Neutrophil (primary cell): Measurements from ENCODE around the gene FAM168B.

ENCODE experiments used
- H3K27ac ChIP-seq: fragments of 200-600 bp; sonication (generic); 2 replicates; pipeline ENCODE4 v1.5.1; 2016; ENCODE audit warnings: mild to moderate bottlenecking, moderate library complexity
- H3K27me3 ChIP-seq: fragments of 200-600 bp; sonication (generic); 2 replicates; pipeline ENCODE4 v1.6.0; 2016; ENCODE audit warnings: mild to moderate bottlenecking
- H3K36me3 ChIP-seq: fragments of 200-600 bp; sonication (generic); 2 replicates; pipeline ENCODE4 v1.5.1; 2017
- H3K4me1 ChIP-seq, 2 experiments: fragments of 200-600 bp in 1 of 2; sonication (generic) in 1 of 2; 1 replicate in 1 of 2; 2 replicates in 1 of 2; pipeline versions ENCODE4 v1.5.1 to v1.6.1; 2013 to 2016; ENCODE audit warnings: low read depth in 1 of 2, low read length in 1 of 2, mild to moderate bottlenecking in 1 of 2, moderate library complexity in 1 of 2; ENCODE audit not compliant: control insufficient read depth in 1 of 2, insufficient read depth in 1 of 2
- H3K4me3 ChIP-seq, 2 experiments: fragments of 200-600 bp in 1 of 2; sonication (generic) in 1 of 2; 1 replicate in 1 of 2; 2 replicates in 1 of 2; pipeline ENCODE4 v1.5.1; 2013 to 2016; ENCODE audit warnings: low read depth in 1 of 2, low read length in 1 of 2, mild to moderate bottlenecking in 1 of 2, moderate library complexity in 1 of 2
- H3K9me3 ChIP-seq: fragments of 200-600 bp; sonication (generic); 2 replicates; pipeline ENCODE4 v1.5.1; 2016
- TF ChIP-seq, protein P1 (sequence below): fragments of 200-600 bp; sonication (generic); IDR thresholded peaks from 2 replicates; pipeline ENCODE4 v1.5.1; 2016; ENCODE audit warnings: antibody characterized with exemption

Gene FAM168B

DNA sequence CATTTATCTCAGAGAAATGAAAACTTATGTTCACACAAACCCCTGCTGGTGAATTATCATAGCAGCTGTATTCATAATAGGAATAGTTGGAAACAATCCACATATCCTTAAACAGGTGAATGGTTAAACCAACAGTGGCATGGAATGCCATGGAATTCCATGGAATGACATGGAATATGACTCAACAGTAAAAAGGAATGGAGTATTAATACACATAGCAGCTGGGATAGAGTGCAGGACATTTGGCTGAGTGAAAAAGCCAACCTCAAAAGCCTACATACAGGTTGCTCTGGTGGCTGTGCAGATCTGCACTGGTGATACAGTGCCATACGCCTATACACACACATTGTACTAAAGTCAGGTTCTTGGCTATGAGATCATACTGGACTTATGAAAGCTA is 69.5 kb downstream of the FAM168B start:
- Histone ChIP-seq H3K27me3 (peaks cover 46% of the 10 kb centered on the region), H3K36me3 (no peaks in the 10 kb centered on the region), H3K4me1 (peaks cover 3 to 4% of the 10 kb centered on the region in 2 experiments), H3K27ac (no peak overlapping the region), H3K9me3 (peaks cover 6% of the 10 kb centered on the region), H3K4me3 (no peak overlapping the region)
- TF ChIP-seq, protein P1, sequence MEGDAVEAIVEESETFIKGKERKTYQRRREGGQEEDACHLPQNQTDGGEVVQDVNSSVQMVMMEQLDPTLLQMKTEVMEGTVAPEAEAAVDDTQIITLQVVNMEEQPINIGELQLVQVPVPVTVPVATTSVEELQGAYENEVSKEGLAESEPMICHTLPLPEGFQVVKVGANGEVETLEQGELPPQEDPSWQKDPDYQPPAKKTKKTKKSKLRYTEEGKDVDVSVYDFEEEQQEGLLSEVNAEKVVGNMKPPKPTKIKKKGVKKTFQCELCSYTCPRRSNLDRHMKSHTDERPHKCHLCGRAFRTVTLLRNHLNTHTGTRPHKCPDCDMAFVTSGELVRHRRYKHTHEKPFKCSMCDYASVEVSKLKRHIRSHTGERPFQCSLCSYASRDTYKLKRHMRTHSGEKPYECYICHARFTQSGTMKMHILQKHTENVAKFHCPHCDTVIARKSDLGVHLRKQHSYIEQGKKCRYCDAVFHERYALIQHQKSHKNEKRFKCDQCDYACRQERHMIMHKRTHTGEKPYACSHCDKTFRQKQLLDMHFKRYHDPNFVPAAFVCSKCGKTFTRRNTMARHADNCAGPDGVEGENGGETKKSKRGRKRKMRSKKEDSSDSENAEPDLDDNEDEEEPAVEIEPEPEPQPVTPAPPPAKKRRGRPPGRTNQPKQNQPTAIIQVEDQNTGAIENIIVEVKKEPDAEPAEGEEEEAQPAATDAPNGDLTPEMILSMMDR, result no peak

DNA sequence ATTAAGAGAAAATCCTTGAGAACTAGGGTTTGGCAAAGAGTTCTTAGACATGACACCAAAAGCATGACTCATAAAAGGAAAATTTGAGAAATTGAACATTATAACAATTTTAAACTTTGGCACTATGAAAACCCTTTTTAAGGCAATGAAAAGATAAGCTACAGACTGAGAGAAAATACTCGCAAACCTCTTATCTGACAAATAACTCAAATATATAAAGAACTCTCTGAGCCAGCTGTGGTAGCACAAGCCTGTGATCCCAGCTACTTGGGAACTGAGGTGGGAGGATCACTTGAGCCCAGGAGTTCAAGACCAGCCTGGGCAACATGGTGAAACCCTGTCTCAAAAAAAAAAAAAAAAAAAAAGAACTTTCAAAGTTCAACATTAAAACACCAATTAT is 70.5 kb downstream of the FAM168B start:
- no peak overlapping the region for H3K27ac ChIP-seq
- no peak overlapping the region for H3K4me3 ChIP-seq
- peaks cover 3% of the 10 kb centered on the region for H3K9me3 ChIP-seq
- TF ChIP-seq, protein P1, result no peak
- H3K4me1 ChIP-seq, result peaks cover 3 to 4% of the 10 kb centered on the region in 2 experiments
- H3K36me3 ChIP-seq, result no peaks in the 10 kb centered on the region
- peaks cover 50% of the 10 kb centered on the region for H3K27me3 ChIP-seq

DNA sequence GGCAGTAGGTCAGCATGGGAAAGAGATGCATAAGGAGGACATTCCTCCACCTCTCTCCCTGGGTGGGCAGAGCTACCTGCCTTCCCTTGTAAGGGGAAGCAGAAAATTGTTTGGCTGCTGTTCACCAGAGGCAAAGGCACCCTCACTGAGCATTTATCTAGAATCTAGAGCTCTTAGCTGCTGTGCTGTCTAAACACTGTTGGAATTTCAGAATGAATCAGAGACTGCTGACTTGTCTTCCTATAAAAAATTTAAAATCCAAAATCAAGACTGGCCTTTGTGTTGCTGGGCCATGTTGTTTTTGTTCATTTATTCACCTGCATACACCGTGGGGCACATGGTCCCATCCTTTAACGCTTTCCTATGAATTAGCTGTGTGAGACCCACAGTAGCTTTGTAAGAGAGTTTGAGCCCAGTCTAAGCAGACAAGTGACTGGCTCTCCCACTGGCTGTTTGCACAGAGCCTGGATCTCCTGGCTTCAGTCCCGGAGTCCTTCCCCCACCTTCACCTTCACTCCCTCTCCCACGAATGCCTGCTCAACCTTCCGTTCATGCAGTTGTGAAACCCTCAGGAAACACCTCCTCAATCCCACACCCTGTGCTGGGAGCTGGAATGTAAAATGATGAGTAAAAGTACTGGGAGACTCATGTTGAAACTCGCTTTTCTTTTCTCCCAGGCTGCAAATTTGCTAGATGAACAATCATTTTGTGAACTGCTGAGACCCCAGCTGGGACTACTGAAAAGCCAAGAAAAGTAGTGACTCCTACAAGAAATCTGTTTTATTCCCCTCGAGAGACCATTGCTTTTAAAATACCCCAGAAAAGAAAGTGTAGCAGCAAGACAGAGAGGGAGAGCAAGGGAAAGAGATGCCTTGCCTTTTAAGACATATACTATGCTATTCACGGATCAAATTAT is 76.2 kb downstream of the FAM168B start:
- H3K9me3 ChIP-seq, result no peaks in the 10 kb centered on the region
- no peak overlapping the region for H3K4me3 ChIP-seq
- TF ChIP-seq, protein P1, result no peak
- H3K27me3 ChIP-seq, result peaks cover 53% of the 10 kb centered on the region
- no peaks in the 10 kb centered on the region for H3K4me1 ChIP-seq
- no peaks in the 10 kb centered on the region for H3K36me3 ChIP-seq
- no peak overlapping the region for H3K27ac ChIP-seq

DNA sequence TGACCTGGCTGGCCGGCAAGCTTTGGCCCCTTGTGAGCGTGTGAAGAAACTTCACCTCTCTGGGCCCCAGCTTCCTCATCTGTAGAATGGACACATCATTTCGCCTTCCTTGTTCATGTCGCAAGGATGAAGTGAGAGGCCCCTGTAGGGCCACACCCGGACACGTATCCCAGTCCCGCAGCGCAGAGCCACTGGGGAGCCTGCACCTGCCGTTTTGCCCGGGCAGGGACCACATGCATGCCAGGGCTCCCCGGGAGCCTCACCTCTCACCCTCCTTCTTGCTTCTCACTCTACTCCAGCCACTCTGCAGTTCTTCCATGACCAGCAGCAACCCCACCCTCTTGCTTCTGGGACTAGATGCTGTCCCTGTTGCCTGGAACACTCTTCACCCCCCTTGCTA is 77.5 kb downstream of the FAM168B start:
- Histone ChIP-seq H3K36me3 (no peaks in the 10 kb centered on the region), H3K27ac (no peak overlapping the region), H3K9me3 (no peaks in the 10 kb centered on the region), H3K4me1 (no peaks in the 10 kb centered on the region), H3K27me3 (peaks cover 60% of the 10 kb centered on the region), H3K4me3 (no peak overlapping the region)
- TF ChIP-seq, protein P1, result no peak

DNA sequence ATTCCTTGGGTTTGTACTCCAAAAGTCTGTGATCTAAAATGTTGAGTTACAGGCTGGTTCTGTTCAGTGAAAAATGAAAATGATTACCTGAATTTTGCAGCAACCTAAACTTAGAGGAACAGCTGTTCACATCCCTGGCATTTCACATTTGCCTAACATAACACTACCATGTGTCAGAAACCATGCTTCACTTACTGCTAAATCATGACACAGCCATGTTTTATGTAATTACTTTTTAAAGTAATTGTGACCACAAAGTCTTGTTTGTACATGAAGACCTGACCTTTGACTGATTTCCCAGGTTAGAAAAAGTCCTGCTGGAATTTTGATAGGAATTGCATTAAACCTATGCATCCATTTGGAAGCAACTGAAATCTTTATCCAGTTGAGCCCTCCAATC is 79.1 kb downstream of the FAM168B start:
- Histone ChIP-seq H3K4me3 (no peak overlapping the region), H3K27me3 (peaks cover 72% of the 10 kb centered on the region), H3K9me3 (no peaks in the 10 kb centered on the region), H3K36me3 (no peaks in the 10 kb centered on the region), H3K4me1 (no peaks in the 10 kb centered on the region), H3K27ac (no peak overlapping the region)
- TF ChIP-seq, protein P1, result no peak
